ENCODE results near the gene ERBB2. TPM values are rescaled to one million over a fixed set of nuclear protein-coding genes. Genes with fewer than 3 reads are reported as not detected.

ERBB2 gene
- total and polyA plus RNA-seq, 2 of the 13 experiments (the other 11 are each of a cell fraction or from before 2014, with no cell fraction given), result 57.7 to 64.1 TPM

DNA sequence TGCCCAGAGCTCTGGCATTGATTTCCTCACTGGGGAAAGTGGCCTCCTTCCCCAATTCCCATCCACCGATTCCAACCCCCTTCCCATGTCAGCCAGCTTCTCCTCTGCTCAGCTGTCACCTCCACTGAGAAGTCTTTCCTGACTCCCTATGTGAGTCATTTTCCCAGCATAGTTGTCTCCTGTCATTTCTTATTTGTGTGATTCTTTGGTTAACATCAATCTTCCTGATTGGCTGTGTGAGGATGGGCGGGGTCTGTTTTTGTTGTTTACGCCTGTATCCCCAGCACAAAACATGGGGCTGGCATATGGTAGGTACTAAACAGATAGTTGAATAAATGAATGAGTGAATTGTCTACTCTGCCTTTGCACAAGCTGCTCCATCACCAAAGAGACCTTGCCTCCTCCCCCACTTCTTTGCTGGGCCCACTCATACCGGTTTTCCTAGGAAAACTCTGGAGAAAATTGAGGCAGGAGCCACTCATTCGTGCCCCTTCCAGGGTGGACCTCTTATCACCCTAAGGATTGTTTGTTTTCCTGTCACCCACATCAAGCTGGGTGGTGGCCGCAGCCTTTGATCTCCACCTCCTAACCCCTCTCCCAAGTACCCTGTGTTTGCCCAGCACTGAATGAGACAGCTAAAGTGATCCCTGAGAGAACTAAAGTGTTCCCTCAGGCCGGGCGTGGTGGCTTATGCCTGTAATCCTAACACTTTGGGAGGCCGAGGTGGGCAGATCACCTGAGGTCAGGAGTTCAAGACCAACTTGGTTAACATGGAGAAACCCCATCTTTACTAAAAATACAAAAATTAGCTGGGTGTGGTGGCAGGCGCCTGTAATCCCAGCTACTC, 36.7 kb downstream of the ERBB2 start (continued):
- TF ChIP-seq, protein P1, sequence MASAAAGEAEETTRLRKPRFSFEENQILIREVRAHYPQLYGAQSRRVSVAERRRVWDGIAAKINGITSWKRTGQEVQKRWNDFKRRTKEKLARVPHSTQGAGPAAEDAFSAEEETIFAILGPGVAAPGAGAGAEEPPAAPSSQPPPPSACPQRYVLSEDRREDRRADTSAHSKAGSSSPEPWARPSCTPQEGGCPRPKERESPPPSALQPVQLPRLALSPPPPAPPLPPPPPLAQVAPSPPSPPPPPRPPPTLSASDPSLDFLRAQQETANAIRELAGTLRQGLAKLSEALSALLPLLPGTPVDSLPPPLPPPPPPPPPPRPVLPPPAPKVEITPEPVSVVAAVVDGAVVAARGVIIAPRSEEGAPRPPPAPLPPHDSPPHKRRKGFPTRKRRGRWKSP (CRISPR knock-in tag; IDR thresholded peaks at IDR 0.05), result peak; percentile 73; the same call in 1 of the 2 replicates
- TF ChIP-seq ZNF264 (CRISPR knock-in tag; IDR thresholded peaks at IDR 0.05), result no peak
- no peak for TF ChIP-seq ZNF354B (CRISPR knock-in tag; IDR thresholded peaks at IDR 0.05)
- TF ChIP-seq, protein P2, sequence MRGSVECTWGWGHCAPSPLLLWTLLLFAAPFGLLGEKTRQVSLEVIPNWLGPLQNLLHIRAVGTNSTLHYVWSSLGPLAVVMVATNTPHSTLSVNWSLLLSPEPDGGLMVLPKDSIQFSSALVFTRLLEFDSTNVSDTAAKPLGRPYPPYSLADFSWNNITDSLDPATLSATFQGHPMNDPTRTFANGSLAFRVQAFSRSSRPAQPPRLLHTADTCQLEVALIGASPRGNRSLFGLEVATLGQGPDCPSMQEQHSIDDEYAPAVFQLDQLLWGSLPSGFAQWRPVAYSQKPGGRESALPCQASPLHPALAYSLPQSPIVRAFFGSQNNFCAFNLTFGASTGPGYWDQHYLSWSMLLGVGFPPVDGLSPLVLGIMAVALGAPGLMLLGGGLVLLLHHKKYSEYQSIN (CRISPR knock-in tag; IDR thresholded peaks at IDR 0.05; ENCODE audit: borderline replicate concordance), result no peak
- TF ChIP-seq NFYC (CRISPR knock-in tag; IDR thresholded peaks at IDR 0.05), result 0 out of 2 replicates have a peak, but pooled peaks have one; percentile 20
- no peak for TF ChIP-seq TOPORS (CRISPR knock-in tag; IDR thresholded peaks at IDR 0.05)
- TF ChIP-seq ZNF564 (CRISPR knock-in tag; IDR thresholded peaks at IDR 0.05), result no peak
- TF ChIP-seq ZNF121 (CRISPR knock-in tag; IDR thresholded peaks at IDR 0.05), result no peak
- no peak for TF ChIP-seq ZNF562 (CRISPR knock-in tag; IDR thresholded peaks at IDR 0.05; ENCODE audit: borderline replicate concordance)
- TF ChIP-seq, protein P3, sequence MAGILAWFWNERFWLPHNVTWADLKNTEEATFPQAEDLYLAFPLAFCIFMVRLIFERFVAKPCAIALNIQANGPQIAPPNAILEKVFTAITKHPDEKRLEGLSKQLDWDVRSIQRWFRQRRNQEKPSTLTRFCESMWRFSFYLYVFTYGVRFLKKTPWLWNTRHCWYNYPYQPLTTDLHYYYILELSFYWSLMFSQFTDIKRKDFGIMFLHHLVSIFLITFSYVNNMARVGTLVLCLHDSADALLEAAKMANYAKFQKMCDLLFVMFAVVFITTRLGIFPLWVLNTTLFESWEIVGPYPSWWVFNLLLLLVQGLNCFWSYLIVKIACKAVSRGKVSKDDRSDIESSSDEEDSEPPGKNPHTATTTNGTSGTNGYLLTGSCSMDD (CRISPR knock-in tag; IDR thresholded peaks at IDR 0.05), result no peak
- no peak for TF ChIP-seq KDM4B (CRISPR knock-in tag; IDR thresholded peaks at IDR 0.05)
- TF ChIP-seq TAF1 (CRISPR knock-in tag; IDR thresholded peaks at IDR 0.05), result no peak
- no peak for TF ChIP-seq ZNF577 (CRISPR knock-in tag; IDR thresholded peaks at IDR 0.05; ENCODE audit: borderline replicate concordance, low read depth)
- TF ChIP-seq, protein P4, sequence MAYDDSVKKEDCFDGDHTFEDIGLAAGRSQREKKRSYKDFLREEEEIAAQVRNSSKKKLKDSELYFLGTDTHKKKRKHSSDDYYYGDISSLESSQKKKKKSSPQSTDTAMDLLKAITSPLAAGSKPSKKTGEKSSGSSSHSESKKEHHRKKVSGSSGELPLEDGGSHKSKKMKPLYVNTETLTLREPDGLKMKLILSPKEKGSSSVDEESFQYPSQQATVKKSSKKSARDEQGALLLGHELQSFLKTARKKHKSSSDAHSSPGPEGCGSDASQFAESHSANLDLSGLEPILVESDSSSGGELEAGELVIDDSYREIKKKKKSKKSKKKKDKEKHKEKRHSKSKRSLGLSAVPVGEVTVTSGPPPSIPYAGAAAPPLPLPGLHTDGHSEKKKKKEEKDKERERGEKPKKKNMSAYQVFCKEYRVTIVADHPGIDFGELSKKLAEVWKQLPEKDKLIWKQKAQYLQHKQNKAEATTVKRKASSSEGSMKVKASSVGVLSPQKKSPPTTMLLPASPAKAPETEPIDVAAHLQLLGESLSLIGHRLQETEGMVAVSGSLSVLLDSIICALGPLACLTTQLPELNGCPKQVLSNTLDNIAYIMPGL (CRISPR knock-in tag; IDR thresholded peaks at IDR 0.05; ENCODE audit: borderline replicate concordance in 1 of 2, low read depth in 1 of 2), result no peak; a peak in 2 of 4 replicates
- no peak for TF ChIP-seq RBM22 (optimal IDR thresholded peaks at IDR 0.05; ENCODE audit: low read length)
- peak; percentile 71 for TF ChIP-seq TARDBP (CRISPR knock-in tag; IDR thresholded peaks at IDR 0.05)
- TF ChIP-seq, protein P5, sequence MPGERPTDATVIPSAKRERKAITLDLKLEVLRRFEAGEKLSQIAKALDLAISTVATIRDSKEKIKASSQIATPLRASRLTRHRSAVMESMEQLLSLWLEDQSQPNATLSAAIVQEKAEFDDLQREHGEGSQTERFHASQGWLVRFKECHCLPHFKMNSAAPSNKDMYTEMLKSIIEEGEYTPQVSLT (CRISPR knock-in tag; IDR thresholded peaks at IDR 0.05; ENCODE audit: borderline replicate concordance, low read depth), result no peak
- TF ChIP-seq ZNF33B (CRISPR knock-in tag; IDR thresholded peaks at IDR 0.05), result peak; percentile 65; the same call in 1 of the 2 replicates
